ENCODE measurements around the gene ACRBP. TPM values are rescaled to one million over a fixed set of nuclear protein-coding genes. Genes with fewer than 3 reads are reported as not detected.
A peak's percentile ranks its signal among the peaks of the same experiment; 100 is the strongest.

Gene ACRBP
- total RNA-seq, 1 experiment from 2014 or later = 1.3 TPM

DNA sequence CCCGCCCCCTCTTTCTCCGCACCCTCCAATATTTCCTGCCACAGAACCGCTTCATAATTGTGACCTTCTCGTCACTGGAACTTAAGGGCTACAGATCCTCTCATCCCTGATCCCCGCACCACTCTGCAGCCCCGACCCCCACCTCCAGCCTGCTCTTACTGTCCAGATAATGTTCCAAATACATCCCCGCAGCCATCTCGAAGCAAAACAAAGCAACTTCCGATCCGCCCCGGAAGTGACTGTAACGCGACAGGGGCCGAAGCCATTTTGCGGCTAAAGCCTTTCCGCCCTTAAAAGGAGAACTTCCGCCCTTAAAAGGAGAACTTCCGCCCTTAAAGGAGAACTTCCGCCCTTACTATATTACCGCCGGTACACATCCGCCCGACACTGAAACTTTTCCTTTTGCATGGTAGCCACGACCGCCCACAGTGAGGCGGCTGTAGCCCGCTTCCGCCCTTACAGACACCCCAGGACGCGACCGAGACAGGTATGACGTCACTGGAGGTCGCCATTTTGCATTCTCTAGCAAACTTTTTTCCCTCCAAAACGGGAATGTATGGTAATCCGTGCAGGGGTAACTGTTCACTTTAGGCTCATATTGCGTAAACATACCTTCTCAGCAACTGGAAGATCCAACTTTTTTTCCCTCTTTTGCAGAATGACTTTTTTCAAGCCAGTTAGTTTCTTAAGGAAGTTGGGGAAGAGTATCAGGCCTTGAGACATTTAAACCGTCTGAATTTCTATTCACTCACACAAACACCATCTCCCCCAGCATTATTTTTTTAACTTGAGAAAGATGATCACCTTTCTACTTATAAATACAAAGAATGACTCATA is 15.9 kb upstream of the ACRBP start, which contains the start of gene ING4:
Gene ING4 (minus strand): TSS at position 214 of the 837 bp plus-strand sequence. CDS start 18 bp downstream, at position 196.
- WGBS (ENCODE audit: extremely low coverage, insufficient read length, low lambda C conversion rate) = no CpG with 5 or more reads among the region's 37 CpGs
- peak within 1 kb of the TSS; percentile 36 for H4K5ac ChIP-seq (ENCODE audit: insufficient read length, low read depth, low read length)
- H3K4me2 ChIP-seq (ENCODE audit: insufficient read depth, insufficient read length, low read length) = peak within 1 kb of the TSS; percentile 88
- Mint-ChIP-seq H3K4me1 (peaks cover 10% of the 10 kb centered on the region in 2 experiments), H3K36me3 (ENCODE audit: insufficient read depth in 1 of 3, low read depth in 3 of 3) (peaks cover 11 to 25% (median 19%) of the 10 kb centered on the region in 3 experiments), H3K9me3 (no peaks in the 10 kb centered on the region), H3K27me3 (ENCODE audit: low read depth) (no peaks in the 10 kb centered on the region), H3K27ac (peak within 1 kb of the TSS; percentile 96 to 99 (median 98)), H3K4me3 (peak within 1 kb of the TSS; percentile 94 to 96)
- H3K4ac ChIP-seq (ENCODE audit: low read depth, low read length) = no peak within 1 kb of the TSS
- H3K18ac ChIP-seq (ENCODE audit: insufficient read length, low read depth, low read length) = peak within 1 kb of the TSS; percentile 71
- peak within 1 kb of the TSS; percentile 89 for H3K9ac ChIP-seq (ENCODE audit: extremely low read depth, insufficient read length, low read length)
- TF ChIP-seq, protein P1, sequence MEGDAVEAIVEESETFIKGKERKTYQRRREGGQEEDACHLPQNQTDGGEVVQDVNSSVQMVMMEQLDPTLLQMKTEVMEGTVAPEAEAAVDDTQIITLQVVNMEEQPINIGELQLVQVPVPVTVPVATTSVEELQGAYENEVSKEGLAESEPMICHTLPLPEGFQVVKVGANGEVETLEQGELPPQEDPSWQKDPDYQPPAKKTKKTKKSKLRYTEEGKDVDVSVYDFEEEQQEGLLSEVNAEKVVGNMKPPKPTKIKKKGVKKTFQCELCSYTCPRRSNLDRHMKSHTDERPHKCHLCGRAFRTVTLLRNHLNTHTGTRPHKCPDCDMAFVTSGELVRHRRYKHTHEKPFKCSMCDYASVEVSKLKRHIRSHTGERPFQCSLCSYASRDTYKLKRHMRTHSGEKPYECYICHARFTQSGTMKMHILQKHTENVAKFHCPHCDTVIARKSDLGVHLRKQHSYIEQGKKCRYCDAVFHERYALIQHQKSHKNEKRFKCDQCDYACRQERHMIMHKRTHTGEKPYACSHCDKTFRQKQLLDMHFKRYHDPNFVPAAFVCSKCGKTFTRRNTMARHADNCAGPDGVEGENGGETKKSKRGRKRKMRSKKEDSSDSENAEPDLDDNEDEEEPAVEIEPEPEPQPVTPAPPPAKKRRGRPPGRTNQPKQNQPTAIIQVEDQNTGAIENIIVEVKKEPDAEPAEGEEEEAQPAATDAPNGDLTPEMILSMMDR (conservative IDR thresholded peaks at IDR 0.05) = no peak
- H2BK20ac ChIP-seq (ENCODE audit: low read depth, low read length, poor library complexity, severe bottlenecking) = no peak within 1 kb of the TSS
- no peak within 1 kb of the TSS for H2BK5ac ChIP-seq (ENCODE audit: insufficient read length, low read length)
- no peak within 1 kb of the TSS for H4K8ac ChIP-seq (replicated peaks; ENCODE audit: insufficient read length, low read depth, low read length)
- no peak within 1 kb of the TSS for H4K91ac ChIP-seq (ENCODE audit: insufficient read length, low read depth, low read length)
- H3K56ac ChIP-seq (ENCODE audit: insufficient read length, low read depth, low read length) = no peak within 1 kb of the TSS
- no peaks in the 10 kb centered on the region for H3K27me3 ChIP-seq (ENCODE audit: insufficient read depth, low read length)
- H2BK12ac ChIP-seq (ENCODE audit: insufficient read length, low read depth, low read length) = no peak within 1 kb of the TSS
- H2AFZ ChIP-seq (ENCODE audit: low read length) = no peak within 1 kb of the TSS
- H3K79me2 ChIP-seq (ENCODE audit: insufficient read depth, low read length) = no peaks in the 10 kb centered on the region
- no peaks in the 10 kb centered on the region for H3K79me1 ChIP-seq (ENCODE audit: insufficient read depth, low read depth, low read length, poor library complexity, severe bottlenecking)
- no peak within 1 kb of the TSS for H3K27ac ChIP-seq (ENCODE audit: insufficient read length, low read depth, low read length)
- no peaks in the 10 kb centered on the region for H4K20me1 ChIP-seq (ENCODE audit: control insufficient read depth, insufficient read depth, insufficient read length)
- no peak within 1 kb of the TSS for H2BK120ac ChIP-seq (ENCODE audit: low read depth, low read length, poor library complexity, severe bottlenecking)
- H3K9me3 ChIP-seq (ENCODE audit: control insufficient read depth, low read depth, low read length) = no peaks in the 10 kb centered on the region
- H3K23me2 ChIP-seq (ENCODE audit: insufficient read length, low read depth, low read length, poor library complexity, severe bottlenecking) = peaks cover 4% of the 10 kb centered on the region
- H3K14ac ChIP-seq (ENCODE audit: insufficient read depth, low read length) = peak within 1 kb of the TSS; percentile 76
- H2AK5ac ChIP-seq (ENCODE audit: insufficient read length, low read length) = no peak within 1 kb of the TSS
- no peaks in the 10 kb centered on the region for H3K4me1 ChIP-seq (ENCODE audit: insufficient read depth, low read length)
- H2BK15ac ChIP-seq (ENCODE audit: low read depth, low read length) = no peak within 1 kb of the TSS
- H3K23ac ChIP-seq (ENCODE audit: insufficient read length, low read depth, low read length) = no peak within 1 kb of the TSS
- peak; percentile 100 for DNase-seq
- H3T11ph ChIP-seq (ENCODE audit: low read length) = no peak within 1 kb of the TSS
